Measurements from ENCODE around the gene DMPK. TPM values are rescaled to one million over a fixed set of nuclear protein-coding genes. Genes with fewer than 3 reads are reported as not detected.
"Not testable (repeated sequence)": the region's sequence is repeated elsewhere in the genome, so short reads cannot be mapped to it uniquely, and the experiment has no call there.

The DMPK gene
- total RNA-seq, 2 donors from 2014 or later, result 57.9 to 81.4 TPM

DNA sequence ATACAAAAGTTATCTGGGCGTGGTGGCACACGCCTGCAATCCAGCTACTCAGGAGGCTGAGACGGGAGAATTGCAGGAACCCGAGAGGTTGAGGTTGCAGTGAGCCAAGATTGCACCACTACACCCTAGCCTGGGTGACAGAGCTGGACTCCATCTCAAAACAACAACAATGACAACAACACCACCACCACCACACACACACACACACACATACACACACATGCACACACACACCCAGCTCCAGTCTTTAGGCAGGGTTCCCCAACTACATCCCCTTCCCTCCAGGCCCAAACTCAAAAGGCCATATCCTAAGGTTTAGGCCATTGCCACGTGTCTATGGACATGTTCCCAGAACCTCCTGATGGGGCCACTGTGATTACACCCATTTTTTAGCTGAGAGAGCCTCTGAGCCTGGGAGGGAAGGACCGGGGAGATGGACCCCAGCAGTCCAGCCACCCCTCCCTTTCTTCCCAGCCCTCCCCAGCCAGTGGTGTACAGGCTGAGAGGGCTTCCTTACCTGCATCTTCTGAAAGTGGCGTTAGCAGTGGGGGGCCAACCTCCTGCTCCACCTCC is 19.4 kb upstream of the DMPK start:
- Histone ChIP-seq H3K27me3 (no peaks in the 10 kb centered on the region), H3K27ac (no peak overlapping the region), H3K4me3 (no peak overlapping the region), H3K36me3 (replicated peaks in 1 of 2; ENCODE audit: insufficient read depth in 1 of 2, low read depth in 2 of 2) (no peaks in the 10 kb centered on the region), H3K4me1 (peaks cover 6% of the 10 kb centered on the region), H3K9me3 (no peaks in the 10 kb centered on the region)
- 77 to 83% methylated on average over 7 of the region's 7 CpGs for WGBS, 2 donors
- ATAC-seq, result no peak
- DNase-seq, result no peak
- TF ChIP-seq POLR2A (IDR thresholded peaks at IDR 0.05), result no peak
- TF ChIP-seq, protein P1, sequence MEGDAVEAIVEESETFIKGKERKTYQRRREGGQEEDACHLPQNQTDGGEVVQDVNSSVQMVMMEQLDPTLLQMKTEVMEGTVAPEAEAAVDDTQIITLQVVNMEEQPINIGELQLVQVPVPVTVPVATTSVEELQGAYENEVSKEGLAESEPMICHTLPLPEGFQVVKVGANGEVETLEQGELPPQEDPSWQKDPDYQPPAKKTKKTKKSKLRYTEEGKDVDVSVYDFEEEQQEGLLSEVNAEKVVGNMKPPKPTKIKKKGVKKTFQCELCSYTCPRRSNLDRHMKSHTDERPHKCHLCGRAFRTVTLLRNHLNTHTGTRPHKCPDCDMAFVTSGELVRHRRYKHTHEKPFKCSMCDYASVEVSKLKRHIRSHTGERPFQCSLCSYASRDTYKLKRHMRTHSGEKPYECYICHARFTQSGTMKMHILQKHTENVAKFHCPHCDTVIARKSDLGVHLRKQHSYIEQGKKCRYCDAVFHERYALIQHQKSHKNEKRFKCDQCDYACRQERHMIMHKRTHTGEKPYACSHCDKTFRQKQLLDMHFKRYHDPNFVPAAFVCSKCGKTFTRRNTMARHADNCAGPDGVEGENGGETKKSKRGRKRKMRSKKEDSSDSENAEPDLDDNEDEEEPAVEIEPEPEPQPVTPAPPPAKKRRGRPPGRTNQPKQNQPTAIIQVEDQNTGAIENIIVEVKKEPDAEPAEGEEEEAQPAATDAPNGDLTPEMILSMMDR (IDR thresholded peaks at IDR 0.05), result no peak
- intact Hi-C loops (cut with DNase I), result no loop called here

DNA sequence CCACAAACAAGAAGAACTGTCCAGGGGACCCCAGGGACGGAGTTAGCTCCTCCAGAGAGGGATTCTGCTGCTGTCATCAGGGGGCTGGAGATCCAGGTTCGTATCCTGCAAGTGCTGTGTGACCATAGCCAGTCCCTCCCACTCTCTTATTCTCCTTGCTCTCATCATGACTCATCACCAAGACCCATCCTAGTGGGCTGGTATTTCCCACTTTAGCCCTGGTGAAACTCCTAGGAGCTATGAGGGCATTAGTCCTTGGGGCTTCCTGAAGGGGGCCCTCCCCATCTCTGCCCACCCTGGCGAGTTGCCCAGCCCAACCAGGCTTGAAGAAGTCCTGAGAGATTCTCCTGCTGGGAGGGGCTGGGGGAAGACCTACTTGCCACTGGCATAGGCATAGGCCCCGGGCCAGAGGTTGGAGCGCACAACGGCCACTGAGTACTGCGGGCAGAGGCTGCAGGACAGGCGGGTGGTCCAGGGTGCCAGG is 17.8 kb upstream of the DMPK start:
- DNase-seq (no peak), ATAC-seq (no peak)
- TF ChIP-seq, protein P1 (IDR thresholded peaks at IDR 0.05), result no peak
- no peak for TF ChIP-seq POLR2A (IDR thresholded peaks at IDR 0.05)
- no peaks in the 10 kb centered on the region for H3K36me3 ChIP-seq (replicated peaks in 1 of 2; ENCODE audit: insufficient read depth in 1 of 2, low read depth in 2 of 2)
- no peak overlapping the region for H3K4me3 ChIP-seq
- H3K9me3 ChIP-seq, result no peaks in the 10 kb centered on the region
- no peak overlapping the region for H3K27ac ChIP-seq
- peaks cover 6% of the 10 kb centered on the region for H3K4me1 ChIP-seq
- intact Hi-C loops (cut with DNase I), result no loop called here
- 72 to 75% methylated on average over 8 of the region's 8 CpGs for WGBS, 2 donors
- H3K27me3 ChIP-seq, result no peaks in the 10 kb centered on the region

DNA sequence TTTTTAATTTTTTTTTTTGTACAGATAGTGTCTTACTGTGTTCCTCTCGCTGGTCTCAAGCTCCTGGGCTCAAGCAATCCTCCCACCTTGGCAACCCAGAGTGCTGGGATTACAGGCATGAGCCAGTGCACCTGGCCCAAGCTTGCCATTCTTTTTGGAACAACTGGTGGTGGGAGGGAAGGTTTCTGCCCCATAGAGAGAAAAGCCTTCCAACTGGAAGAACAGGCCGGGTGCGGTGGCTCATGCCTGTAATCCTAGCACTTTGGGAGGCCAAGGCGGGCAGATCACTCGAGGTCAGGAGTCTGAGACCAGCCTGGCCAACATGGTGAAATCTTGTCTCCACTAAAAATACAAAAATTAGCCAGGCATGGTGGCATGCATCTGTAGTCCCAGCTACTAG is 17.3 kb upstream of the DMPK start:
- H3K4me3 ChIP-seq; H3K27me3 ChIP-seq; H3K4me1 ChIP-seq; intact Hi-C loops (cut with DNase I); H3K9me3 ChIP-seq; DNase-seq; H3K27ac ChIP-seq; ATAC-seq; H3K36me3 ChIP-seq (replicated peaks in 1 of 2; ENCODE audit: insufficient read depth in 1 of 2, low read depth in 2 of 2): not testable (repeated sequence)
- 79 to 85% methylated on average over 4 to 5 of the region's 5 CpGs for WGBS, 2 donors

DNA sequence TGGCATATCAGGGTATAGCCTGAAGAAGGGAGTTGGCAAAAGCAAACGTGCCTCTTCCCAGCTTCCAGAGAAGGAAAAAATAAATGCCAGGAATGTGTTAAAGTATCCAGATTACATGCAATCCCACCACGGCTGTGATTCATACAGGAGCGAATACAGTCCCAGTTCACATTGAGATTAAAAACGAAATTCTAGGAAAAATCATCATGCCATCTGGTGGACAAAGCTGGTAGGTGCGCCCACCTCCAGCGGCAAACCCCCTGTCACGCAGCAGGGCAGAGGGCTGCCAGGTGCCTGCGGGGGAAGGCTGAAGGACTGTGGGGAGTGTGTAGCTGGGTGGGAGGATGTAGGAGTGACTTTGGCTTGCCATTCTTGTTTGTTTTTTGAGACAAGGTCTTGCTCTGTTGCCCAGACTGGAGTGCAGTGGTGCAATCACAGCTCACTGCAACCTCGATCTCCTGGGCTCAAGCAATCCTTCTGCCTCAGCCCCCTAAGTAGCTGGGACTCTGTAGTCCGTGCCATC is 16.8 kb upstream of the DMPK start:
- Histone ChIP-seq H3K27ac (no peak overlapping the region), H3K4me3 (no peak overlapping the region), H3K27me3 (no peaks in the 10 kb centered on the region), H3K36me3 (replicated peaks in 1 of 2; ENCODE audit: insufficient read depth in 1 of 2, low read depth in 2 of 2) (no peaks in the 10 kb centered on the region), H3K4me1 (peaks cover 6% of the 10 kb centered on the region), H3K9me3 (no peaks in the 10 kb centered on the region)
- DNase-seq, result peak; percentile 65 to 78 (median 68)
- intact Hi-C loops (cut with DNase I), result no loop called here
- TF ChIP-seq POLR2A (IDR thresholded peaks at IDR 0.05), result no peak
- TF ChIP-seq, protein P1 (IDR thresholded peaks at IDR 0.05), result peak; percentile 76 to 89 (median 83)
- ATAC-seq, result peak; percentile 86
- 3% methylated on average over 10 of the region's 10 CpGs for whole genome bisulfite sequencing, 2 donors

DNA sequence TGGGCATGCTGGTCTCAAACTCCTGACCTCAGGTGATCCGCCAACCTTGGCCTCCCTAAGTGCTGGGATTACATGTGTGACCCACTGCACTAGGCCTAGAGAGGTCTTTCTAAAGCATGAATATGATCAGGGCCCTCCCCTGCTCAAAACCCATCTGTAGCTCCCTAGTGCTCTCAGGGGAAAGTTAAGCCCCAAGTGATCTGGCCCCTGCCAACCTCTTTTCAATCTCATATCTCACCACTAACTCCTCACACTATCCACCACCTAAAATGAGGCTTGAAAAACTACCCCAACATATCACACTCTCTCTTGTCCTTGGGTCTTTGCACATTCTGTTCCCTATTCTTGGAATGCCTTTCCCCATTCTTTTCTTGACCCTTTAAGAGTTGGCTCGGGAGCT is 12.3 kb upstream of the DMPK start:
- no peak for DNase-seq
- no peak overlapping the region for H3K4me3 ChIP-seq
- H3K4me1 ChIP-seq, result peaks cover 22% of the 10 kb centered on the region
- intact Hi-C loops (cut with DNase I), result no loop called here
- H3K36me3 ChIP-seq (replicated peaks in 1 of 2; ENCODE audit: insufficient read depth in 1 of 2, low read depth in 2 of 2), result no peaks in the 10 kb centered on the region
- WGBS, 2 donors, result 60 to 80% methylated on average over 1 to 2 of the region's 2 CpGs
- no peaks in the 10 kb centered on the region for H3K27me3 ChIP-seq
- H3K9me3 ChIP-seq, result no peaks in the 10 kb centered on the region
- no peak overlapping the region for H3K27ac ChIP-seq
- TF ChIP-seq POLR2A (IDR thresholded peaks at IDR 0.05), result no peak
- TF ChIP-seq, protein P1 (IDR thresholded peaks at IDR 0.05), result no peak
- no peak for ATAC-seq

All from body of pancreas (tissue), 4 donors.